Gastrocnemius medialis (tissue), 4 donors: Measurements from ENCODE around the gene CD28. TPM values are rescaled to one million over a fixed set of nuclear protein-coding genes. Genes with fewer than 3 reads are reported as not detected.

Source experiments
- ATAC-seq, 2 donors: fragments of 150-250 bp; one replicate each; pipeline ENCODE4 v1.9.1; 2016
- DNase-seq, 2 donors: peaks; one replicate each; pipeline ENCODE4 v3.0.0-alpha.2; 2019
- H3K27ac ChIP-seq, 4 donors: fragments of 200-600 bp; sonication (generic); 1 replicate in 1 of 4; 2 replicates in 3 of 4; pipeline ENCODE4 v1.5.1; 2016 to 2018; ENCODE audit warnings: mild to moderate bottlenecking in 2 of 4, moderate library complexity in 1 of 4
- H3K27me3 ChIP-seq, 3 donors: fragments of 200-600 bp; sonication (generic) in 2 of 3; 1 replicate in 1 of 3; 2 replicates in 2 of 3; pipeline versions ENCODE4 v1.5.1 to v1.6.0; 2016 to 2019; ENCODE audit warnings: mild to moderate bottlenecking in 1 of 3, moderate library complexity in 1 of 3
- H3K36me3 ChIP-seq, 2 donors: fragments of 200-600 bp; sonication (generic) in 1 of 2; one replicate each; pipeline ENCODE4 v1.5.1; 2017 to 2018
- H3K4me1 ChIP-seq, 2 donors: fragments of 200-600 bp; sonication (generic) in 1 of 2; one replicate each; pipeline ENCODE4 v1.5.1; 2016 to 2017; ENCODE audit warnings: mild to moderate bottlenecking in 2 of 2
- H3K4me3 ChIP-seq, 4 donors: fragments of 200-600 bp; sonication (generic) in 3 of 4; 1 replicate in 1 of 4; 2 replicates in 3 of 4; pipeline ENCODE4 v1.5.1; 2016 to 2019; ENCODE audit warnings: mild to moderate bottlenecking in 2 of 4
- H3K9me3 ChIP-seq, 3 donors: fragments of 200-600 bp; sonication (generic) in 2 of 3; 1 replicate in 1 of 3; 2 replicates in 2 of 3; pipeline ENCODE4 v1.5.1; 2016 to 2019
- POLR2A ChIP-seq, 2 donors: fragments of 450-650 bp; IDR thresholded peaks; one replicate each; pipeline ENCODE4 v1.6.1; 2017; ENCODE audit warnings: antibody characterized with exemption in 2 of 2, mild to moderate bottlenecking in 2 of 2, moderate library complexity in 2 of 2
- in situ Hi-C, 4 donors: fragments of 200-750 bp; cut with MboI; loops; one replicate each; pipeline versions ENCODE4 v1.15.0 to v1.8.0; 2017; ENCODE audit warnings: low sequenced_read_pairs in 4 of 4
- intact Hi-C: fragments of 100-400 bp; cut with DNase I; formaldehyde crosslinking; loops from one replicate; pipeline ENCODE4 v1.15.1; 2023; ENCODE audit warnings: low total_unique reads
- total RNA-seq, 4 donors: library from RNA; depleted of rRNA; stranded (reverse); fragments of >200 nt; gene quantifications; one replicate each; pipeline versions ENCODE4 v1.1.0 to v1.2.3, GENCODE V29; 2016
- TF ChIP-seq, protein P1 (sequence below), 5 experiments: fragments of 450-650 bp in 3 of 5; fragments of 200-600 bp in 2 of 5; sonication (generic) in 2 of 5; IDR thresholded peaks in 4 of 5; conservative IDR thresholded peaks in 1 of 5; 1 replicate in 4 of 5; 2 replicates in 1 of 5; pipeline ENCODE4 v1.5.1; 2016 to 2019; ENCODE audit warnings: antibody characterized with exemption in 5 of 5, mild to moderate bottlenecking in 3 of 5, moderate library complexity in 3 of 5

CD28 gene
- total RNA-seq, 4 donors from 2014 or later, result 0.07 to 0.31 (median 0.09) TPM; not detected in 1

- peaks cover 3 to 16% of the 10 kb centered on the region in 2 donors for H3K4me1 ChIP-seq
- DNase-seq, result no peak
- peak overlapping the region; percentile 40 to 75 (median 66) for H3K27ac ChIP-seq
- TF ChIP-seq POLR2A (IDR thresholded peaks at IDR 0.05), result no peak
- TF ChIP-seq, protein P1, sequence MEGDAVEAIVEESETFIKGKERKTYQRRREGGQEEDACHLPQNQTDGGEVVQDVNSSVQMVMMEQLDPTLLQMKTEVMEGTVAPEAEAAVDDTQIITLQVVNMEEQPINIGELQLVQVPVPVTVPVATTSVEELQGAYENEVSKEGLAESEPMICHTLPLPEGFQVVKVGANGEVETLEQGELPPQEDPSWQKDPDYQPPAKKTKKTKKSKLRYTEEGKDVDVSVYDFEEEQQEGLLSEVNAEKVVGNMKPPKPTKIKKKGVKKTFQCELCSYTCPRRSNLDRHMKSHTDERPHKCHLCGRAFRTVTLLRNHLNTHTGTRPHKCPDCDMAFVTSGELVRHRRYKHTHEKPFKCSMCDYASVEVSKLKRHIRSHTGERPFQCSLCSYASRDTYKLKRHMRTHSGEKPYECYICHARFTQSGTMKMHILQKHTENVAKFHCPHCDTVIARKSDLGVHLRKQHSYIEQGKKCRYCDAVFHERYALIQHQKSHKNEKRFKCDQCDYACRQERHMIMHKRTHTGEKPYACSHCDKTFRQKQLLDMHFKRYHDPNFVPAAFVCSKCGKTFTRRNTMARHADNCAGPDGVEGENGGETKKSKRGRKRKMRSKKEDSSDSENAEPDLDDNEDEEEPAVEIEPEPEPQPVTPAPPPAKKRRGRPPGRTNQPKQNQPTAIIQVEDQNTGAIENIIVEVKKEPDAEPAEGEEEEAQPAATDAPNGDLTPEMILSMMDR (IDR thresholded peaks at IDR 0.05 in 4 of 5, conservative IDR thresholded peaks at IDR 0.05 in 1 of 5), result no peak
- no peaks in the 10 kb centered on the region for H3K27me3 ChIP-seq
- no peaks in the 10 kb centered on the region for H3K9me3 ChIP-seq
- ATAC-seq, result peak; percentile 12 to 34
- no peak overlapping the region for H3K4me3 ChIP-seq
- H3K36me3 ChIP-seq, result no peaks in the 10 kb centered on the region
- in situ Hi-C loops (no loop called here), intact Hi-C loops (loop anchor here (5.0 kb wide), 2 partner anchors 62 to 73 kb away; no protein-coding TSS in a partner anchor)
Observed at GRCh38 chr2:203744091-203744490, 37.7 kb downstream of the CD28 start.

DNA sequence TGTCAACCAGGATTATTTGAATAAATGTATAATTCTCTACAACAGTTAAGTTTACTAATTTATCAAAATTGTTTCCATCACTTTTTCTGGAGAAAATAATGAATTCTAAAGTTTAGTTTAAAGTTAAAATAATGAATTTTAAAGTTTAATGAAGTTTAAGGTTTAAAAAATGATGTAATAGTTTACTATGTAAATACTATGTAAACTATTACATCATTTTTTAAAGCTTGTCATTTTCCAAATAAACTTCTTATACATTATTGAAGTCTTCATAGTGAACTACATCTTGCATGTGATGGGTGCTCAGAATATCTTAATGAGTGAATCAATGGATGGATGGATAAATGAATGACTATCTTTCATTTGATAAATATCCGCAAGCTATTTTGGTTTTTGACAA is 38.8 kb downstream of the CD28 start:
- ATAC-seq (no peak), DNase-seq (no peak)
- H3K4me3 ChIP-seq, result no peak overlapping the region
- in situ Hi-C loops (no loop called here), intact Hi-C loops (no loop called here)
- H3K36me3 ChIP-seq, result no peaks in the 10 kb centered on the region
- no peaks in the 10 kb centered on the region for H3K9me3 ChIP-seq
- TF ChIP-seq, protein P1 (IDR thresholded peaks at IDR 0.05 in 4 of 5, conservative IDR thresholded peaks at IDR 0.05 in 1 of 5), result no peak
- TF ChIP-seq POLR2A (IDR thresholded peaks at IDR 0.05), result no peak
- no peak overlapping the region for H3K27ac ChIP-seq
- no peaks in the 10 kb centered on the region for H3K27me3 ChIP-seq
- peaks cover 3 to 16% of the 10 kb centered on the region in 2 donors for H3K4me1 ChIP-seq

- in situ Hi-C loops, result no loop called here
- ATAC-seq (no peak), DNase-seq (no peak)
- TF ChIP-seq, protein P1 (IDR thresholded peaks at IDR 0.05 in 4 of 5, conservative IDR thresholded peaks at IDR 0.05 in 1 of 5), result no peak
- TF ChIP-seq POLR2A (IDR thresholded peaks at IDR 0.05), result no peak
- Histone ChIP-seq H3K27ac (no peak overlapping the region), H3K4me3 (no peak overlapping the region), H3K9me3 (no peaks in the 10 kb centered on the region), H3K36me3 (no peaks in the 10 kb centered on the region), H3K27me3 (no peaks in the 10 kb centered on the region), H3K4me1 (peaks cover 3 to 9% of the 10 kb centered on the region in 2 donors)
- intact Hi-C loops, result no loop called here
Observed at GRCh38 chr2:203748331-203749126, 42.1 kb downstream of the CD28 start.

GRCh38 chr2:203750346-203751068 is 44.1 kb downstream of the CD28 start:
- intact Hi-C loops (no loop called here), in situ Hi-C loops (no loop called here)

More at GRCh38 chr2:203750346-203751068, 44.1 kb downstream of the CD28 start:
- DNase-seq, result no peak
- H3K4me3 ChIP-seq, result no peak overlapping the region
- no peak overlapping the region for H3K27ac ChIP-seq
- no peak for ATAC-seq
- H3K36me3 ChIP-seq, result no peaks in the 10 kb centered on the region
- no peaks in the 10 kb centered on the region for H3K4me1 ChIP-seq
- TF ChIP-seq POLR2A (IDR thresholded peaks at IDR 0.05), result no peak
- TF ChIP-seq, protein P1 (IDR thresholded peaks at IDR 0.05 in 4 of 5, conservative IDR thresholded peaks at IDR 0.05 in 1 of 5), result no peak
- H3K9me3 ChIP-seq, result no peaks in the 10 kb centered on the region
- no peaks in the 10 kb centered on the region for H3K27me3 ChIP-seq
